Neural cell (in vitro differentiated cells): ENCODE results near the gene ARHGAP45. TPM values are rescaled to one million over a fixed set of nuclear protein-coding genes. Genes with fewer than 3 reads are reported as not detected.

Experiments used
- H2AFZ ChIP-seq: fragments of 200-600, 300-800 bp; sonication (generic), shearing (Covaris generic); 2 replicates; pipeline ENCODE4 v1.6.0; 2014; ENCODE audit warnings: low read depth, mild to moderate bottlenecking, antibody characterized with exemption, low read length, moderate library complexity
- H3F3A ChIP-seq: fragments of 200-600 bp; shearing (Covaris generic); 2 replicates; pipeline ENCODE4 v1.6.1; 2016; ENCODE audit warnings: mild to moderate bottlenecking, moderate library complexity, mixed read lengths, antibody characterized with exemption, low read length; ENCODE audit not compliant: insufficient read depth, poor library complexity, severe bottlenecking
- H3K27ac ChIP-seq: fragments of 200-600, 300-800 bp; sonication (generic), shearing (Covaris generic); 2 replicates; pipeline ENCODE4 v1.5.1; 2014; ENCODE audit warnings: mild to moderate bottlenecking, low read length, moderate library complexity
- H3K27me3 ChIP-seq: fragments of 300-800, 200-600 bp; sonication (generic), shearing (Covaris generic); 2 replicates; pipeline ENCODE4 v1.6.0; 2014; ENCODE audit warnings: mild to moderate bottlenecking, low read depth, low read length, moderate library complexity; ENCODE audit not compliant: insufficient read depth
- H3K36me3 ChIP-seq: fragments of 300-800, 200-600 bp; sonication (generic), shearing (Covaris generic); 2 replicates; pipeline ENCODE4 v1.5.1; 2014; ENCODE audit warnings: mild to moderate bottlenecking, antibody characterized with exemption, low read length, moderate library complexity; ENCODE audit not compliant: insufficient read depth
- H3K4me2 ChIP-seq: fragments of 300-800, 200-600 bp; sonication (generic), shearing (Covaris generic); 2 replicates; pipeline ENCODE4 v1.6.0; 2014; ENCODE audit warnings: mild to moderate bottlenecking, low read length
- H3K4me3 ChIP-seq: fragments of 300-800, 200-600 bp; sonication (generic), shearing (Covaris generic); 2 replicates; pipeline ENCODE4 v1.5.1; 2014; ENCODE audit warnings: mild to moderate bottlenecking, low read length, moderate library complexity
- H3K79me2 ChIP-seq: fragments of 200-600 bp; shearing (Covaris generic); replicated peaks from 2 replicates; pipeline ENCODE4 v1.6.0; 2014; ENCODE audit warnings: mild to moderate bottlenecking, low read length, moderate library complexity; ENCODE audit not compliant: insufficient read depth
- H3K9ac ChIP-seq: fragments of 300-800, 200-600 bp; sonication (generic), shearing (Covaris generic); 2 replicates; pipeline ENCODE4 v1.6.1; 2016; ENCODE audit warnings: mild to moderate bottlenecking, low read length, mixed read lengths
- H3K9me2 ChIP-seq: fragments of 200-600 bp; shearing (Covaris generic); 2 replicates; pipeline ENCODE4 v1.6.1; 2016; ENCODE audit warnings: mild to moderate bottlenecking, low read length, mixed read lengths; ENCODE audit not compliant: insufficient read depth
- H3K9me3 ChIP-seq: fragments of 200-600, 300-800 bp; sonication (generic), shearing (Covaris generic); 2 replicates; pipeline ENCODE4 v1.6.1; 2016; ENCODE audit warnings: mild to moderate bottlenecking, mixed run types, low read length, moderate library complexity, mixed read lengths
- H4K20me1 ChIP-seq: fragments of 200-600 bp; shearing (Covaris generic); 2 replicates; pipeline ENCODE4 v1.6.1; 2016; ENCODE audit warnings: mild to moderate bottlenecking, mixed run types; ENCODE audit not compliant: insufficient read depth
- EP300 ChIP-seq: fragments of 450-650 bp; conservative IDR thresholded peaks from 2 replicates; pipeline ENCODE4 v1.6.1; 2014; ENCODE audit warnings: antibody characterized with exemption, mild to moderate bottlenecking, moderate library complexity; ENCODE audit not compliant: poor library complexity, severe bottlenecking
- EZH2 ChIP-seq: fragments of 200-600, 300-800 bp; shearing (Covaris generic), sonication (generic); IDR thresholded peaks from 2 replicates; pipeline ENCODE4 v1.6.1; 2014; ENCODE audit warnings: antibody characterized with exemption, low read length, borderline replicate concordance, mild to moderate bottlenecking; ENCODE audit not compliant: insufficient read depth, poor library complexity, severe bottlenecking
- MXI1 ChIP-seq: fragments of 450-650 bp; conservative IDR thresholded peaks from 2 replicates; pipeline ENCODE4 v1.6.1; 2014; ENCODE audit warnings: antibody characterized with exemption, mild to moderate bottlenecking; ENCODE audit not compliant: poor library complexity, severe bottlenecking
- POLR2AphosphoS5 ChIP-seq: IDR thresholded peaks from 2 replicates; pipeline ENCODE4 v1.6.1; 2012
- RAD21 ChIP-seq: fragments of 450-650 bp; conservative IDR thresholded peaks from 2 replicates; pipeline ENCODE4 v1.6.1; 2014; ENCODE audit warnings: antibody characterized with exemption, mild to moderate bottlenecking, moderate library complexity
- SMC3 ChIP-seq: fragments of 450-650 bp; conservative IDR thresholded peaks from 2 replicates; pipeline ENCODE4 v1.6.1; 2014; ENCODE audit warnings: antibody characterized with exemption, mild to moderate bottlenecking, moderate library complexity; ENCODE audit not compliant: poor library complexity
- TAF1 ChIP-seq: IDR thresholded peaks from 2 replicates; pipeline ENCODE4 v1.6.1; 2012; ENCODE audit warnings: low read depth
- polyA plus RNA-seq: library from polyadenylated mRNA; depleted of rRNA; stranded (reverse); fragments of >200 nt; gene quantifications from 2 replicates; pipeline ENCODE4 v1.2.3, GENCODE V29; 2014
- TF ChIP-seq, protein P1 (sequence below): IDR thresholded peaks from 2 replicates; pipeline ENCODE4 v1.6.1; 2012; ENCODE audit warnings: borderline replicate concordance
- TF ChIP-seq, protein P2 (sequence below): fragments of 450-650 bp; IDR thresholded peaks from 2 replicates; pipeline ENCODE4 v1.5.1; 2014; ENCODE audit warnings: antibody characterized with exemption, mild to moderate bottlenecking, moderate library complexity; ENCODE audit not compliant: poor library complexity, severe bottlenecking

The ARHGAP45 gene
- polyA plus RNA-seq, 1 donor from 2014 or later, result 3.3 TPM

- Histone ChIP-seq H3K9me3 (no peaks in the 10 kb centered on the region), H3K79me2 (no peaks in the 10 kb centered on the region), H3K36me3 (no peaks in the 10 kb centered on the region), H4K20me1 (no peaks in the 10 kb centered on the region), H2AFZ (no peak overlapping the region), H3F3A (no peaks in the 10 kb centered on the region), H3K27me3 (no peaks in the 10 kb centered on the region), H3K9ac (no peak overlapping the region), H3K4me3 (no peak overlapping the region), H3K27ac (no peak overlapping the region), H3K4me2 (no peak overlapping the region), H3K9me2 (no peaks in the 10 kb centered on the region)
- TF ChIP-seq TAF1, result no peak
- no peak for TF ChIP-seq MXI1
- TF ChIP-seq, protein P1, sequence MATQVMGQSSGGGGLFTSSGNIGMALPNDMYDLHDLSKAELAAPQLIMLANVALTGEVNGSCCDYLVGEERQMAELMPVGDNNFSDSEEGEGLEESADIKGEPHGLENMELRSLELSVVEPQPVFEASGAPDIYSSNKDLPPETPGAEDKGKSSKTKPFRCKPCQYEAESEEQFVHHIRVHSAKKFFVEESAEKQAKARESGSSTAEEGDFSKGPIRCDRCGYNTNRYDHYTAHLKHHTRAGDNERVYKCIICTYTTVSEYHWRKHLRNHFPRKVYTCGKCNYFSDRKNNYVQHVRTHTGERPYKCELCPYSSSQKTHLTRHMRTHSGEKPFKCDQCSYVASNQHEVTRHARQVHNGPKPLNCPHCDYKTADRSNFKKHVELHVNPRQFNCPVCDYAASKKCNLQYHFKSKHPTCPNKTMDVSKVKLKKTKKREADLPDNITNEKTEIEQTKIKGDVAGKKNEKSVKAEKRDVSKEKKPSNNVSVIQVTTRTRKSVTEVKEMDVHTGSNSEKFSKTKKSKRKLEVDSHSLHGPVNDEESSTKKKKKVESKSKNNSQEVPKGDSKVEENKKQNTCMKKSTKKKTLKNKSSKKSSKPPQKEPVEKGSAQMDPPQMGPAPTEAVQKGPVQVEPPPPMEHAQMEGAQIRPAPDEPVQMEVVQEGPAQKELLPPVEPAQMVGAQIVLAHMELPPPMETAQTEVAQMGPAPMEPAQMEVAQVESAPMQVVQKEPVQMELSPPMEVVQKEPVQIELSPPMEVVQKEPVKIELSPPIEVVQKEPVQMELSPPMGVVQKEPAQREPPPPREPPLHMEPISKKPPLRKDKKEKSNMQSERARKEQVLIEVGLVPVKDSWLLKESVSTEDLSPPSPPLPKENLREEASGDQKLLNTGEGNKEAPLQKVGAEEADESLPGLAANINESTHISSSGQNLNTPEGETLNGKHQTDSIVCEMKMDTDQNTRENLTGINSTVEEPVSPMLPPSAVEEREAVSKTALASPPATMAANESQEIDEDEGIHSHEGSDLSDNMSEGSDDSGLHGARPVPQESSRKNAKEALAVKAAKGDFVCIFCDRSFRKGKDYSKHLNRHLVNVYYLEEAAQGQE, result no peak
- no peak for TF ChIP-seq SMC3
- no peak for TF ChIP-seq POLR2AphosphoS5
- TF ChIP-seq EZH2, result no peak
- no peak for TF ChIP-seq RAD21
- TF ChIP-seq, protein P2, sequence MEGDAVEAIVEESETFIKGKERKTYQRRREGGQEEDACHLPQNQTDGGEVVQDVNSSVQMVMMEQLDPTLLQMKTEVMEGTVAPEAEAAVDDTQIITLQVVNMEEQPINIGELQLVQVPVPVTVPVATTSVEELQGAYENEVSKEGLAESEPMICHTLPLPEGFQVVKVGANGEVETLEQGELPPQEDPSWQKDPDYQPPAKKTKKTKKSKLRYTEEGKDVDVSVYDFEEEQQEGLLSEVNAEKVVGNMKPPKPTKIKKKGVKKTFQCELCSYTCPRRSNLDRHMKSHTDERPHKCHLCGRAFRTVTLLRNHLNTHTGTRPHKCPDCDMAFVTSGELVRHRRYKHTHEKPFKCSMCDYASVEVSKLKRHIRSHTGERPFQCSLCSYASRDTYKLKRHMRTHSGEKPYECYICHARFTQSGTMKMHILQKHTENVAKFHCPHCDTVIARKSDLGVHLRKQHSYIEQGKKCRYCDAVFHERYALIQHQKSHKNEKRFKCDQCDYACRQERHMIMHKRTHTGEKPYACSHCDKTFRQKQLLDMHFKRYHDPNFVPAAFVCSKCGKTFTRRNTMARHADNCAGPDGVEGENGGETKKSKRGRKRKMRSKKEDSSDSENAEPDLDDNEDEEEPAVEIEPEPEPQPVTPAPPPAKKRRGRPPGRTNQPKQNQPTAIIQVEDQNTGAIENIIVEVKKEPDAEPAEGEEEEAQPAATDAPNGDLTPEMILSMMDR, result no peak
- no peak for TF ChIP-seq EP300
These were observed 67.5 kb downstream of the ARHGAP45 start for GRCh38 chr19:1134431-1134830.

GRCh38 chr19:1135454-1135853 is 68.5 kb downstream of the ARHGAP45 start:
- Histone ChIP-seq H3K4me3 (no peak overlapping the region), H2AFZ (no peak overlapping the region), H3K36me3 (no peaks in the 10 kb centered on the region), H3K27ac (no peak overlapping the region), H3K9ac (no peak overlapping the region), H3K27me3 (no peaks in the 10 kb centered on the region), H3K9me3 (no peaks in the 10 kb centered on the region), H3K9me2 (no peaks in the 10 kb centered on the region), H3F3A (no peaks in the 10 kb centered on the region), H3K4me2 (no peak overlapping the region), H4K20me1 (no peaks in the 10 kb centered on the region), H3K79me2 (no peaks in the 10 kb centered on the region)
- TF ChIP-seq EZH2 (no peak), RAD21 (no peak), MXI1 (no peak), EP300 (no peak), POLR2AphosphoS5 (no peak), SMC3 (no peak)
- TF ChIP-seq, protein P2, result no peak
- TF ChIP-seq, protein P1, result no peak
